Esophagus mucosa (tissue), 1 donor: ENCODE measurements around the gene P3R3URF. TPM values are rescaled to one million over a fixed set of nuclear protein-coding genes. Genes with fewer than 3 reads are reported as not detected.

ENCODE experiments used
- ATAC-seq: fragments of 200-7000 bp; cut with Tn5 transposase; one replicate; pipeline ENCODE4 v1.9.1; 2020
- total RNA-seq: library from RNA; stranded (reverse); gene quantifications from one replicate; pipeline ENCODE4 v1.2.4, GENCODE V29; 2023
- donor health status: DM: yes; HTN: yes; CAD: no.

The P3R3URF gene
- total RNA-seq, 1 donor from 2014 or later: not detected

- ATAC-seq: no peak
These were observed 17.8 kb upstream of the P3R3URF start for GRCh38 chr1:46193984-46194570.

- ATAC-seq: no peak
These were observed 17.0 kb upstream of the P3R3URF start for GRCh38 chr1:46193285-46193684.

GRCh38 chr1:46192171-46192570 lies 15.9 kb upstream of the P3R3URF start:
- ATAC-seq: no peak

GRCh38 chr1:46191033-46191701 lies 14.9 kb upstream of the P3R3URF start:
- ATAC-seq: no peak

- no peak for ATAC-seq
These were observed 14.3 kb upstream of the P3R3URF start for GRCh38 chr1:46190539-46190938.

GRCh38 chr1:46188295-46189030 lies 12.2 kb upstream of the P3R3URF start:
- peak; percentile 11 for ATAC-seq

GRCh38 chr1:46187106-46187869 lies 11.0 kb upstream of the P3R3URF start:
- no peak for ATAC-seq

- ATAC-seq: no peak
These were observed 9.8 kb upstream of the P3R3URF start for GRCh38 chr1:46186076-46186475.

GRCh38 chr1:46184920-46185658 lies 8.8 kb upstream of the P3R3URF start:
- ATAC-seq: no peak

- ATAC-seq: no peak
These were observed 7.8 kb upstream of the P3R3URF start for GRCh38 chr1:46183926-46184557.

- ATAC-seq: peak; percentile 87
These were observed 7.0 kb upstream of the P3R3URF start for GRCh38 chr1:46183079-46183847.

- no peak for ATAC-seq
These were observed 5.3 kb upstream of the P3R3URF start for GRCh38 chr1:46181343-46182260.

GRCh38 chr1:46180082-46180616 lies 3.9 kb upstream of the P3R3URF start:
- ATAC-seq: peak; percentile 46

GRCh38 chr1:46179138-46180081 lies 3.1 kb upstream of the P3R3URF start:
- peak; percentile 62 for ATAC-seq

GRCh38 chr1:46175243-46175642 lies 1.0 kb downstream of the P3R3URF start:
- no peak for ATAC-seq

- peak; percentile 60 for ATAC-seq
These were observed 1.6 kb downstream of the P3R3URF start, which contains the start of gene TSPAN1 for GRCh38 chr1:46174448-46175231. TSS of gene TSPAN1 (plus strand) at chr1:46175087. CDS start at chr1:46181108, 6,021 bp downstream.

GRCh38 chr1:46173361-46173856 lies 2.9 kb downstream of the P3R3URF start:
- ATAC-seq: no peak
